HEK293 (cell line): ENCODE measurements around the gene GPR152.

ENCODE experiments used
- CTCF ChIA-PET: fragments of 350-600 bp; formaldehyde crosslinking; extraction: SDS; loops from one replicate; lab custom pipeline; 2021; ENCODE audit warnings: antibody characterized with exemption; lab: Yijun Ruan, JAX
- POLR2A ChIA-PET: fragments of 300-600 bp; formaldehyde crosslinking; extraction: SDS; loops from one replicate; lab custom pipeline; 2020; ENCODE audit warnings: antibody characterized with exemption, inconsistent platforms; lab: Yijun Ruan, JAX
- H3K27ac ChIP-seq: fragments of 200-500 bp; sonication (Bioruptor generic); 2 replicates; pipeline ENCODE4 v1.5.1; 2014; ENCODE audit warnings: low read depth, low read length, control low read depth, inconsistent platforms; ENCODE audit errors: extremely low read depth
- H3K36me3 ChIP-seq, 2 experiments: fragments of 200-500 bp in 1 of 2; sonication (Bioruptor generic) in 1 of 2; 1 replicate in 1 of 2; 2 replicates in 1 of 2; pipeline ENCODE4 v1.5.1; 2014 to 2017; ENCODE audit warnings: inconsistent platforms in 2 of 2, low read length in 2 of 2; ENCODE audit not compliant: control insufficient read depth in 2 of 2, insufficient read depth in 1 of 2
- H3K4me1 ChIP-seq: fragments of 200-500 bp; sonication (Bioruptor generic); 2 replicates; pipeline ENCODE4 v1.5.1; 2014; ENCODE audit warnings: mild to moderate bottlenecking, low read length, inconsistent platforms; ENCODE audit not compliant: control insufficient read depth, insufficient read depth
- H3K4me3 ChIP-seq: 2 replicates; pipeline ENCODE4 v1.5.1; 2011; ENCODE audit warnings: low read depth, mild to moderate bottlenecking, control low read depth, low read length, moderate library complexity
- H3K9me3 ChIP-seq: fragments of 200-500 bp; sonication (Bioruptor generic); 2 replicates; pipeline ENCODE4 v1.5.1; 2014; ENCODE audit warnings: low read depth, low read length, inconsistent platforms; ENCODE audit not compliant: control insufficient read depth, insufficient read depth
- BCL11A ChIP-seq: fragments of 450-650 bp; formaldehyde crosslinking; IDR thresholded peaks from 2 replicates; pipeline ENCODE4 v1.5.1; 2016; ENCODE audit warnings: low read depth, missing biosample characterization, missing genetic modification characterization
- BCL11B ChIP-seq: fragments of 450-650 bp; formaldehyde crosslinking; IDR thresholded peaks from 2 replicates; pipeline ENCODE4 v1.5.1; 2016; ENCODE audit warnings: low read depth, missing biosample characterization, missing genetic modification characterization
- GFI1B ChIP-seq: fragments of 450-650 bp; formaldehyde crosslinking; IDR thresholded peaks from 2 replicates; pipeline ENCODE4 v1.5.1; 2016; ENCODE audit warnings: missing biosample characterization, missing genetic modification characterization
- KLF10 ChIP-seq: fragments of 450-650 bp; IDR thresholded peaks from 2 replicates; pipeline ENCODE4 v1.5.1; 2018; ENCODE audit warnings: missing biosample characterization, mild to moderate bottlenecking, missing genetic modification characterization
- KLF16 ChIP-seq: fragments of 450-650 bp; formaldehyde crosslinking; IDR thresholded peaks from 2 replicates; pipeline ENCODE4 v1.5.1; 2017; ENCODE audit warnings: missing biosample characterization, missing genetic modification characterization
- OVOL3 ChIP-seq: fragments of 450-650 bp; formaldehyde crosslinking; IDR thresholded peaks from 2 replicates; pipeline ENCODE4 v1.5.1; 2016; ENCODE audit warnings: missing biosample characterization, missing genetic modification characterization
- PRDM4 ChIP-seq: fragments of 450-650 bp; formaldehyde crosslinking; IDR thresholded peaks from 2 replicates; pipeline ENCODE4 v1.5.1; 2017; ENCODE audit warnings: missing biosample characterization, missing genetic modification characterization
- RBAK ChIP-seq: fragments of 450-650 bp; formaldehyde crosslinking; IDR thresholded peaks from 2 replicates; pipeline ENCODE4 v1.5.1; 2016; ENCODE audit warnings: missing biosample characterization, missing genetic modification characterization
- REPIN1 ChIP-seq: fragments of 450-650 bp; formaldehyde crosslinking; IDR thresholded peaks from 2 replicates; pipeline ENCODE4 v1.5.1; 2017; ENCODE audit warnings: missing biosample characterization, missing genetic modification characterization, low read depth
- SETDB1 ChIP-seq: IDR thresholded peaks from one replicate; pipeline ENCODE4 v1.6.1; 2017; ENCODE audit warnings: mild to moderate bottlenecking, low read length, moderate library complexity, mixed read lengths; ENCODE audit not compliant: insufficient read length
- YY1 ChIP-seq: fragments of 450-650 bp; formaldehyde crosslinking; IDR thresholded peaks from 2 replicates; pipeline ENCODE4 v1.5.1; 2018; ENCODE audit warnings: missing biosample characterization, missing genetic modification characterization
- ZBTB26 ChIP-seq: fragments of 450-650 bp; formaldehyde crosslinking; optimal IDR thresholded peaks from 2 replicates; pipeline ENCODE3; 2016; ENCODE audit warnings: missing biosample characterization, mild to moderate bottlenecking, missing genetic modification characterization
- ZBTB44 ChIP-seq: fragments of 450-650 bp; IDR thresholded peaks from 2 replicates; pipeline ENCODE4 v1.5.1; 2018; ENCODE audit warnings: missing biosample characterization, mild to moderate bottlenecking, missing genetic modification characterization
- ZNF132 ChIP-seq: fragments of 450-650 bp; formaldehyde crosslinking; IDR thresholded peaks from 2 replicates; pipeline ENCODE4 v1.5.1; 2017; ENCODE audit warnings: missing biosample characterization, missing genetic modification characterization, borderline replicate concordance
- ZNF175 ChIP-seq: fragments of 450-650 bp; formaldehyde crosslinking; IDR thresholded peaks from 2 replicates; pipeline ENCODE4 v1.5.1; 2016; ENCODE audit warnings: missing biosample characterization, missing genetic modification characterization
- ZNF19 ChIP-seq: fragments of 450-650 bp; formaldehyde crosslinking; IDR thresholded peaks from 2 replicates; pipeline ENCODE4; 2016; ENCODE audit warnings: missing biosample characterization, missing genetic modification characterization, low read depth
- ZNF2 ChIP-seq: fragments of 450-650 bp; formaldehyde crosslinking; IDR thresholded peaks from 2 replicates; pipeline ENCODE4 v1.5.1; 2016; ENCODE audit warnings: missing biosample characterization, missing genetic modification characterization
- ZNF202 ChIP-seq: fragments of 450-650 bp; formaldehyde crosslinking; IDR thresholded peaks from 2 replicates; pipeline ENCODE4 v1.5.1; 2016; ENCODE audit warnings: missing biosample characterization, missing genetic modification characterization, borderline replicate concordance
- ZNF394 ChIP-seq: fragments of 450-650 bp; formaldehyde crosslinking; IDR thresholded peaks from 2 replicates; pipeline ENCODE4 v1.5.1; 2016; ENCODE audit warnings: missing biosample characterization, missing genetic modification characterization, mild to moderate bottlenecking, moderate library complexity, borderline replicate concordance
- ZNF426 ChIP-seq: fragments of 450-650 bp; formaldehyde crosslinking; IDR thresholded peaks from 2 replicates; pipeline ENCODE4 v1.5.1; 2017; ENCODE audit warnings: missing biosample characterization, missing genetic modification characterization, mild to moderate bottlenecking, inconsistent platforms, moderate library complexity
- ZNF433 ChIP-seq: fragments of 450-650 bp; formaldehyde crosslinking; IDR thresholded peaks from 2 replicates; pipeline ENCODE4 v1.5.1; 2016; ENCODE audit warnings: missing biosample characterization, missing genetic modification characterization, low read depth
- ZNF501 ChIP-seq: fragments of 450-650 bp; formaldehyde crosslinking; IDR thresholded peaks from 2 replicates; pipeline ENCODE4 v1.5.1; 2016; ENCODE audit warnings: missing biosample characterization, missing genetic modification characterization
- ZNF510 ChIP-seq: fragments of 450-650 bp; formaldehyde crosslinking; IDR thresholded peaks from 2 replicates; pipeline ENCODE4 v1.5.1; 2018; ENCODE audit warnings: mild to moderate bottlenecking, missing genetic modification characterization, missing biosample characterization; ENCODE audit not compliant: insufficient replicate concordance
- ZNF555 ChIP-seq: fragments of 450-650 bp; formaldehyde crosslinking; conservative IDR thresholded peaks from 2 replicates; pipeline ENCODE4 v1.5.1; 2017; ENCODE audit warnings: missing biosample characterization, mild to moderate bottlenecking, missing genetic modification characterization, inconsistent platforms
- ZNF596 ChIP-seq: fragments of 450-650 bp; IDR thresholded peaks from 2 replicates; pipeline ENCODE4 v1.5.0; 2018; ENCODE audit warnings: missing biosample characterization, mild to moderate bottlenecking, missing genetic modification characterization, moderate library complexity
- ZNF664 ChIP-seq: fragments of 450-650 bp; formaldehyde crosslinking; IDR thresholded peaks from 2 replicates; pipeline ENCODE4 v1.5.1; 2016; ENCODE audit warnings: missing biosample characterization, missing genetic modification characterization
- ZNF677 ChIP-seq: fragments of 450-650 bp; IDR thresholded peaks from 2 replicates; pipeline ENCODE4 v1.5.0; 2018; ENCODE audit warnings: missing biosample characterization, mild to moderate bottlenecking, missing genetic modification characterization, moderate library complexity
- ZNF76 ChIP-seq: fragments of 450-650 bp; formaldehyde crosslinking; IDR thresholded peaks from 2 replicates; pipeline ENCODE4; 2016; ENCODE audit warnings: low read depth, missing biosample characterization, missing genetic modification characterization, borderline replicate concordance
- ZNF791 ChIP-seq: fragments of 450-650 bp; formaldehyde crosslinking; IDR thresholded peaks from 2 replicates; pipeline ENCODE4 v1.5.1; 2016; ENCODE audit warnings: missing biosample characterization, missing genetic modification characterization
- ZXDB ChIP-seq: fragments of 450-650 bp; formaldehyde crosslinking; IDR thresholded peaks from 2 replicates; pipeline ENCODE4 v1.5.1; 2016; ENCODE audit warnings: missing biosample characterization, missing genetic modification characterization

GPR152 gene

DNA sequence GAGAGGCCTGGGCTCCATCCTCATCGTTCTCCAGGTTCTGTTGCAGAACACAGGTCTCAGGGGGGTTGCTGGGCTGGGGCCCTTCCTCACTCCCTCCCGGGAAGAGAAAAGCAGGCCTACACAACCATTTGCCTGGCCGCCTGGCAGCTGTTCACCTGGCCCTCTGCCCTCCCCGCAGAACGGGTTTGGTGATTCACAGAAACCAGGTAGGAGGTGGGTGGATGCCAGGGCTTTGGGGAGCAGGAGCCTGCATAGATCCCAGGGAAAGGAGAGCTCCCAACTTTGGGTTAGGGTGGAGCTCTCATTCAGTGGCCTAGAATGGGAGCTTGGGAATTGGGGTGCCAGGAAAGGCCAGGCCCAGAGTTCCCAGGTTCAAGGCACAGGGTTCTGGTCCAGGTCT is 15.5 kb upstream of the GPR152 start (continued):
- TF ChIP-seq ZXDB (tag by site-specific recombination) (no peak), SETDB1 (no peak)

DNA sequence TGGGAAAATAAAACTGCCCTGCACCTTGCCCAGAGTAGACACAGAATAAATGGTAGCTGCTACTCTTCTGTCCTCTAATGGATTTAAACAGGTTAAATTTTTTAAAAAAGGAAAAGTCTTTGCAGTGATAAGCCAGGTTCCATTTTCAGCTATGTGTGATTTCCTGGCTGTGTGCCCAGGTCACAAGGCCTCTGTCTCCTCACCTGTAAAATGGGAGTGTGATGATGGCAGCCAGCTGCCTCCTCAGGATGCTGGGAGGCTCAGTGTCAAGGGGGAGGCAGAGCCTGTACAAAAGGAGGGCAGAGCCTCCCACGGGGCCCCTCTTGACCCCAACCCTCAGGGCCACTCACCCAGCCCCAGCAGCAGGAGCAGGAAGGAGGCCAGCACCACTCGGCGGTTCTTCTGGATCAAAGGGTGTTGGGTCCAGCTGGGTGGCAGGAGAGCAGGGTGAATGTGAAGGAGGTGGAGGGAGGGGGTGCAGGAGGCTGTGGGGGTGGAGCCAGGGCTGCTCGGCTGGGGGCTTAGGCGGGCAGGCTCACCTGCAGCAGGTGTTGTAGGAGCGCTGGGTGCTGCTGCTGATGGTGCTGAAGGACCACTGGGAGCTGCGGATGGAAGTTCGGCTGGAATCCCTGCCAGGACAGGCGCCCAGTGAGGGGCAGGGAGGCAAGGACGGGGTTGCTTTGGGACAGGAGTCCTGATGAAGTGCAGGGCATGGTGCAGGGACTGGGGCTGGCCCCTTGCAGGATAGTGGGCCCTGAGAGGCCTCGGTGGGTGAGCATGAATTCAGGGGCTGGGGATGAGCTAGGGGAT is 14.6 kb upstream of the GPR152 start:
- Histone ChIP-seq H3K36me3 (no peaks in the 10 kb centered on the region), H3K4me3 (no peak overlapping the region), H3K9me3 (no peaks in the 10 kb centered on the region)
- POLR2A ChIA-PET, result interaction anchor here (0.5 to 2.8 kb wide), 4 partner anchors 16 to 480 kb away, joined by 3 to 23 read pairs (median 11); partner anchors contain the start of genes AIP, PPP1CA and PTPRCAP
- TF ChIP-seq GFI1B (tag by site-specific recombination) (no peak), KLF10 (tag by site-specific recombination) (no peak), ZNF19 (no peak), ZNF791 (no peak), ZBTB26 (tag by site-specific recombination) (no peak), ZNF132 (no peak), ZNF426 (tag by site-specific recombination) (no peak), ZNF501 (tag by site-specific recombination) (no peak), YY1 (tag by site-specific recombination) (no peak), RBAK (tag by site-specific recombination) (no peak), ZNF394 (tag by site-specific recombination) (no peak), ZNF555 (tag by site-specific recombination) (no peak), ZBTB44 (tag by site-specific recombination) (no peak), BCL11A (no peak), ZNF2 (tag by site-specific recombination) (no peak), REPIN1 (tag by site-specific recombination) (no peak), OVOL3 (no peak), ZNF202 (tag by site-specific recombination) (no peak)
- TF ChIP-seq, all 188 proteins: peak for 0
- Histone ChIP-seq H3K27ac (no peak overlapping the region), H3K4me1 (no peaks in the 10 kb centered on the region; the same call in 1 of the 2 replicates)
- CTCF ChIA-PET, result interaction anchor here (0.6 to 1.6 kb wide), 3 partner anchors 18 to 125 kb away, joined by 4 to 10 read pairs (median 6); partner anchors contain the start of gene PPP1CA

DNA sequence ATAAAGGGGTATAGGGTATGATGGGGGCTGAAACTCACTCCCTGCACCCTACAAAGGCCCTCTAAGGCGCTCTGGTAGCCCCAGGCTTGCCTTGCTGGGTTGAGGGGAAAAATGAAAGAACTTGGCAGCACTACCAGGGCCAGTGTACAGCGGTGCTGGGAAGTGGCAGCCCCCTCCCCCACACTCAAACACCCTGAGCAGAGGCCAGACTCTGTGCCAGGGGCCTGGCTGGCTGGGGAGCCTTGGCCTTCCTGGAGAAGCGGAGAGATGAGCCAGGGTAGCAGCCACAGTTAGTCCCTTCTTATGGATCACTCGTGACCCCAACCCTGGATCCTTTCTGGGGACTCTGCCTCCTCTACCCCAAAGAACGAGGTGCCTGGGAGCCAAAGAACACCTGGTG is 13.8 kb upstream of the GPR152 start:
- CTCF ChIA-PET, result interaction anchor here (1.2 to 1.7 kb wide), 2 partner anchors 40 to 65 kb away, joined by 6 to 7 read pairs; partner anchors contain the start of gene PPP1CA
- POLR2A ChIA-PET, result interaction anchor here (1.4 kb wide), 1 partner anchor 65 kb away, joined by 9 read pairs; the partner anchor contains the start of gene PPP1CA
- TF ChIP-seq ZNF677 (tag by site-specific recombination), result no peak
- TF ChIP-seq ZNF175 (tag by site-specific recombination), result no peak
- TF ChIP-seq ZNF76 (tag by site-specific recombination), result no peak
- TF ChIP-seq KLF16 (tag by site-specific recombination), result no peak
- no peak for TF ChIP-seq ZNF596 (tag by site-specific recombination)
- TF ChIP-seq PRDM4, result no peak
- TF ChIP-seq BCL11B, result no peak
- TF ChIP-seq ZNF433, result no peak
- no peak for TF ChIP-seq ZNF664
- TF ChIP-seq ZNF510 (tag by site-specific recombination), result no peak

More for the DNA sequence above, 13.8 kb upstream of the GPR152 start:
- Histone ChIP-seq H3K36me3 (no peaks in the 10 kb centered on the region), H3K4me3 (no peak overlapping the region), H3K27ac (no peak overlapping the region), H3K9me3 (no peaks in the 10 kb centered on the region), H3K4me1 (no peaks in the 10 kb centered on the region; the same call in 1 of the 2 replicates)
